Activated CD8-positive, alpha-beta T cell treated with anti-CD3 and anti-CD28 coated beads for 36 hours (primary cell): ENCODE measurements around the gene PBX2. TPM values are rescaled to one million over a fixed set of nuclear protein-coding genes. Genes with fewer than 3 reads are reported as not detected.

Experiments used
- ATAC-seq: fragments of 200-7000 bp; cut with Tn5 transposase; one replicate; pipeline ENCODE4 v1.10.0; 2021; ENCODE audit warnings: mild to moderate bottlenecking, moderate library complexity
- CTCF ChIA-PET: fragments of 350-600 bp; sonication (Branson Sonifier 250); formaldehyde crosslinking; loops from one replicate; lab custom pipeline; 2021; ENCODE audit warnings: antibody characterized with exemption; lab: Charles Lee
- POLR2A ChIA-PET: fragments of 350-600 bp; sonication (Branson Sonifier 250); formaldehyde crosslinking; loops from one replicate; lab custom pipeline; 2021; ENCODE audit warnings: antibody characterized with exemption; lab: Charles Lee
- DNase-seq: peaks from one replicate; pipeline ENCODE4 v3.0.0-alpha.2; 2020
- H3K27ac Mint-ChIP-seq: one replicate; pipeline ENCODE4 v1.8.0; 2021; ENCODE audit warnings: mild to moderate bottlenecking, mixed read lengths
- H3K27me3 Mint-ChIP-seq: one replicate; pipeline ENCODE4 v1.8.0; 2021; ENCODE audit warnings: mixed read lengths
- H3K36me3 Mint-ChIP-seq: one replicate; pipeline ENCODE4 v1.8.0; 2021; ENCODE audit warnings: low read depth, mixed read lengths
- H3K4me1 Mint-ChIP-seq: one replicate; pipeline ENCODE4 v1.8.0; 2021; ENCODE audit warnings: low read depth, mixed read lengths
- H3K4me3 Mint-ChIP-seq: one replicate; pipeline ENCODE4 v1.8.0; 2021; ENCODE audit warnings: mild to moderate bottlenecking, moderate library complexity, mixed read lengths
- H3K9me3 Mint-ChIP-seq: one replicate; pipeline ENCODE4 v1.8.0; 2021; ENCODE audit warnings: mixed read lengths
- intact Hi-C: fragments of 100-400 bp; cut with micrococcal nuclease; formaldehyde crosslinking; loops from one replicate; pipeline ENCODE4 v1.10.0; 2022
- total RNA-seq, 2 experiments: library from RNA; stranded (reverse); gene quantifications; one replicate each; pipeline ENCODE4 v1.2.3, GENCODE V29; 2021
- TF ChIP-seq, protein P1 (sequence below): fragments of 200-600 bp; IDR thresholded peaks from one replicate; pipeline ENCODE4 v1.8.0; 2022; ENCODE audit warnings: antibody characterized with exemption, mild to moderate bottlenecking

PBX2 gene
- total RNA-seq, 2 experiments from 2014 or later, result 59.6 to 64.2 TPM

DNA sequence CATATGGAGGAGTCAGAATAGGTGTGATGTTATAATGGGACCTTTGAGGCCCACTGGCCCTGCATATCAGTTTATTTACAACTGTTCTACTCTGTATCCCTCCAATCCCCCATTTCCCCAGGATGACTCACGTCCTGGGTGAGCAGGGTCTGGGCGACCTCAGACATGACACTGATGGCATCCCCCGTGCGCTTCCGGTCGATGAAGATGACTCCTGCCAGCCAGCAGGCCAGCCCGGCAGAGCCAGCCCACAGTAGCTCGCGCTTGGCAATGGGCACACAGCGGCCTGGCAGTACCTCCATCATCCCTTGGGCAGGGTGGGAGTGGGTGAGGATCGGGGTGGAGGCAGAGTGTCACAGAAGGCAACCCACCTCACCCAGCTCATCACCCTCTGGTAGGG lies 19.7 kb downstream of the PBX2 start:
- Mint-ChIP-seq H3K27ac (no peak overlapping the region), H3K36me3 (peaks cover 19% of the 10 kb centered on the region), H3K27me3 (no peaks in the 10 kb centered on the region), H3K4me3 (no peak overlapping the region), H3K4me1 (peaks cover 29% of the 10 kb centered on the region), H3K9me3 (no peaks in the 10 kb centered on the region)
- ChIA-PET CTCF (interaction anchor here (2.4 kb wide), 1 partner anchor 52 kb away, joined by 7 read pairs; no protein-coding TSS in a partner anchor), POLR2A (interaction anchor here (1.0 kb wide), 2 partner anchors 21 to 23 kb away, joined by 3 read pairs; partner anchors contain the start of gene GPSM3)
- DNase-seq (no peak), ATAC-seq (no peak)
- intact Hi-C loops, result no loop called here
- TF ChIP-seq, protein P1, sequence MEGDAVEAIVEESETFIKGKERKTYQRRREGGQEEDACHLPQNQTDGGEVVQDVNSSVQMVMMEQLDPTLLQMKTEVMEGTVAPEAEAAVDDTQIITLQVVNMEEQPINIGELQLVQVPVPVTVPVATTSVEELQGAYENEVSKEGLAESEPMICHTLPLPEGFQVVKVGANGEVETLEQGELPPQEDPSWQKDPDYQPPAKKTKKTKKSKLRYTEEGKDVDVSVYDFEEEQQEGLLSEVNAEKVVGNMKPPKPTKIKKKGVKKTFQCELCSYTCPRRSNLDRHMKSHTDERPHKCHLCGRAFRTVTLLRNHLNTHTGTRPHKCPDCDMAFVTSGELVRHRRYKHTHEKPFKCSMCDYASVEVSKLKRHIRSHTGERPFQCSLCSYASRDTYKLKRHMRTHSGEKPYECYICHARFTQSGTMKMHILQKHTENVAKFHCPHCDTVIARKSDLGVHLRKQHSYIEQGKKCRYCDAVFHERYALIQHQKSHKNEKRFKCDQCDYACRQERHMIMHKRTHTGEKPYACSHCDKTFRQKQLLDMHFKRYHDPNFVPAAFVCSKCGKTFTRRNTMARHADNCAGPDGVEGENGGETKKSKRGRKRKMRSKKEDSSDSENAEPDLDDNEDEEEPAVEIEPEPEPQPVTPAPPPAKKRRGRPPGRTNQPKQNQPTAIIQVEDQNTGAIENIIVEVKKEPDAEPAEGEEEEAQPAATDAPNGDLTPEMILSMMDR, result no peak

DNA sequence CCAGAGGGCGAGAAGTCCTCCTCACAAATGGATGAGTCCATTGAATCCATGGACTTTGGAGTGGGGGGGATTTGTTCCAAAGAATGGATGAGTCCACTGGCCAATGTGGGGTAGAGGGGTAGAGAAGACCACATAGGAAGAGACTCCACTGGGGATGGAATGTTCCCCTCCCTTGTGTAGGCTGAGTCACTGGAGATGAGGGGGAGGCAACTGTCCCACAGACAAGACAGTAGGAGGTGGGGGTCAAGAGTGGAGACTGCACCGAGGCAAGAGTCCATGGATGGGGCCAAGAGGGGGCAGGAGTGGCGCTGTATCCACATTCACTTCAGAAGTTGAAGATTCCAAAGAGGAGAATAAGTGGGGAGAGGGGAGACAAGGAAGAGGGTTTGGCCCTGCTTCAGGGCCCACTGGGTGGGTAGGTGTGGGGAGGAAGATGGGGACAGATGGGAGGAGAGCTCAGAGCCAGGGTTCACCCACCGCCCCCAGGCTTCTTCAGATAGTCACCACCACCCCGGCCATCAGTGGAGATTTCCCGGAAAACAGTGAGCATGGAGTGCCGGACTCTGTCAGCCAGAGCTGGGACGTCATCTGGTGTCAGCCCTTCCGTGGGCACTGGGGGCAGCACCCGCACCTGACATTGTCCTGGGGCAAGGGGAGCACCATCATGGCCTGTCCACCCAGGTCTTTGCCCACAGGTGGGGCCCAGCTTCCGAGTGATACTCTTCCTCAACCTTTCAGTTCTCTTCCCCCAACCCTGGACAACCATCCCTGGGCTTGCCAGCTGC lies 21.0 kb downstream of the PBX2 start:
- DNase-seq (no peak), ATAC-seq (peak; percentile 41)
- TF ChIP-seq, protein P1, result no peak
- Mint-ChIP-seq H3K4me3 (no peak overlapping the region), H3K36me3 (peaks cover 22% of the 10 kb centered on the region), H3K9me3 (no peaks in the 10 kb centered on the region), H3K27me3 (no peaks in the 10 kb centered on the region), H3K27ac (no peak overlapping the region), H3K4me1 (peaks cover 22% of the 10 kb centered on the region)
- POLR2A ChIA-PET, result no interaction called here
- intact Hi-C loops, result no loop called here
- CTCF ChIA-PET, result interaction anchor here (1.3 to 2.6 kb wide), 2 partner anchors 21 to 50 kb away, joined by 3 to 7 read pairs; partner anchors contain the start of gene PBX2

DNA sequence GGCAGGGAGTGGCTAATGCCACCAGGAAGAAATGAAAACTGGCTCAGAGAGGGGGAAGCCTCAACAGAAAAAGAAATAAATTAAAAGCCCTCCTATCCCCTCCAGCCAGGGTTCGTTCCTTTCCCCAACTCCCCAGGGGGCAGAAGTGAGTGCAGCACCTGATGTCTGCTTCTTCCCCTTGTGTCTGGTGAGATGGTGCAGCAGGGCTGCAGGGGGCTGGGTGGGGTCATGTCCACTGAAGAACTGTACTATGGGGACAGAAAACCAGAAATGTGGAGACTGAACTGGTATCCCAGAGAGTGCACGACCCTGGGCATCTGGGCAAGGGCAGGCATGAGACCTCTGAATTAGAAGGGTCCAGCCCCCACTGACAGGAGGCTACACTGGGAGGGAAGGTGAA lies 21.7 kb downstream of the PBX2 start:
- intact Hi-C loops, result no loop called here
- Mint-ChIP-seq H3K4me1 (peaks cover 16% of the 10 kb centered on the region), H3K4me3 (no peak overlapping the region), H3K27me3 (no peaks in the 10 kb centered on the region), H3K36me3 (peaks cover 22% of the 10 kb centered on the region), H3K9me3 (no peaks in the 10 kb centered on the region), H3K27ac (no peak overlapping the region)
- TF ChIP-seq, protein P1, result no peak
- DNase-seq, result no peak
- no peak for ATAC-seq
- ChIA-PET POLR2A (no interaction called here), CTCF (interaction anchor here (2.6 kb wide), 1 partner anchor 50 kb away, joined by 7 read pairs; no protein-coding TSS in a partner anchor)

DNA sequence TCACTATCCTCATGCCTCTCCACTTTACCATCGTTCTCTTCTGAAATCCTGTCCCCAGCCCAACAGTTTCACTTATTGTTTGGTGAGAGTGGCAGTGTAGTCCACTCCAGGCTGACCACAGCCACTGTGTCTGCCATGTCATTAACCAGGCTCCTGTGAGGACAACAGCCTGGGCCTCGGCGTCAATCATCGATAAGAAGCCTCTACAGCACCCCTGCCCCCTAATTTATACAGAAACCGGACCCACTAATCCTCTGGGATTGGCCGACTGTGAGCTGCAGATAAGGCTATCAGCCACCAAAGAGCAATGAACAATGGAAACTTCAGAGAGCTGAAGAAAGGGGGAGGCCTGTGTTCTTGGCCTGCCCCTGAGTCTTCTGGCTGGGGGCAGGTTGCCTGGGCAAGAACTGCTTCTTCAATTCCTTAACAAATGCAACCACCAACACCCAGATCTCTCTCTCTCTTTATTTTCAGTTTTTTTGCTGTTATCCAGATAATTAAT lies 22.2 kb downstream of the PBX2 start:
- H3K27ac Mint-ChIP-seq, result no peak overlapping the region

More for the DNA sequence above, 22.2 kb downstream of the PBX2 start:
- TF ChIP-seq, protein P1, result no peak
- Mint-ChIP-seq H3K4me1 (peaks cover 10% of the 10 kb centered on the region), H3K9me3 (no peaks in the 10 kb centered on the region), H3K36me3 (peaks cover 26% of the 10 kb centered on the region), H3K27me3 (no peaks in the 10 kb centered on the region), H3K4me3 (no peak overlapping the region)
- POLR2A ChIA-PET, result interaction anchor here (0.8 kb wide), 1 partner anchor 9 kb away, joined by 3 read pairs; no protein-coding TSS in a partner anchor
- CTCF ChIA-PET, result interaction anchor here (2.6 kb wide), 1 partner anchor 49 kb away, joined by 7 read pairs; no protein-coding TSS in a partner anchor
- DNase-seq, result no peak
- ATAC-seq, result no peak
- intact Hi-C loops, result no loop called here
